HepG2 (cell line): ENCODE results near the gene CDRT15. TPM values are rescaled to one million over a fixed set of nuclear protein-coding genes. Genes with fewer than 3 reads are reported as not detected.

Experiments
- ATAC-seq: fragments of 200-7000 bp; cut with Tn5 transposase; 3 replicates; pipeline ENCODE4 v1.9.1; 2020; ENCODE audit warnings: mild to moderate bottlenecking, moderate library complexity
- BruUV-seq: library from RNA; stranded (reverse); fragments of 400-500 nt; replicated peaks from 2 replicates; lab custom pipeline; 2021; lab: Mats Ljungman, UMichigan
- CTCF ChIA-PET: fragments of 300-600 bp; formaldehyde crosslinking; extraction: SDS; loops from one replicate; lab custom pipeline; 2021; ENCODE audit warnings: low total read pairs, inconsistent platforms, low intra/inter-chr PET ratio; lab: Yijun Ruan, JAX
- POLR2A ChIA-PET: fragments of 350-600 bp; sonication (Branson Sonifier 250); formaldehyde crosslinking; loops from one replicate; lab custom pipeline; 2020; ENCODE audit warnings: antibody characterized with exemption, inconsistent platforms; lab: Yijun Ruan, JAX
- DNase-seq: peaks from one replicate; pipeline ENCODE4 v3.0.0-alpha.2; 2015; ENCODE audit warnings: low spot score
- FAIRE-seq: peaks from 3 replicates; lab custom pipeline; 2011; peaks lifted over from hg19 to GRCh38; lab: Jason Lieb, UNC
- H2AFZ ChIP-seq: one replicate; pipeline ENCODE4 v1.6.1; 2011; ENCODE audit warnings: low read length, inconsistent platforms
- H3K27ac ChIP-seq: fragments of 300-600 bp; 3 replicates; pipeline ENCODE4 v1.8.0; 2011; ENCODE audit warnings: mixed run types, mild to moderate bottlenecking, mixed read lengths, low read length, inconsistent platforms; ENCODE audit not compliant: insufficient read depth; ENCODE audit errors: extremely low read length
- H3K27me3 ChIP-seq, 2 experiments: fragments of 200-600 bp in 1 of 2; 2 replicates in 1 of 2; 3 replicates in 1 of 2; pipeline versions ENCODE4 v1.6.0 to v1.8.0; 2011; ENCODE audit warnings: low read length in 2 of 2, mild to moderate bottlenecking in 2 of 2, moderate library complexity in 2 of 2, inconsistent platforms in 1 of 2; ENCODE audit not compliant: insufficient read depth in 2 of 2, control insufficient read depth in 1 of 2
- H3K36me3 ChIP-seq, 2 experiments: fragments of 200-600 bp in 1 of 2; replicated peaks in 1 of 2; 2 replicates in 1 of 2; 3 replicates in 1 of 2; pipeline versions ENCODE4 v1.5.1 to v1.8.0; 2011; ENCODE audit warnings: low read length in 2 of 2, inconsistent platforms in 1 of 2; ENCODE audit not compliant: insufficient read depth in 2 of 2, control insufficient read depth in 1 of 2
- H3K4me1 ChIP-seq: 2 replicates; pipeline ENCODE4 v1.5.1; 2012; ENCODE audit warnings: low read length, inconsistent platforms; ENCODE audit not compliant: insufficient read depth
- H3K4me2 ChIP-seq: 2 replicates; pipeline ENCODE4 v1.6.0; 2011; ENCODE audit warnings: low read depth, low read length, inconsistent platforms
- H3K4me3 ChIP-seq, 3 experiments: fragments of 200-600 bp in 1 of 3; sonication (generic), shearing (Covaris generic) in 1 of 3; replicated peaks in 1 of 3; 2 replicates each; pipeline ENCODE4 v1.5.1; 2011 to 2016; ENCODE audit warnings: low read length in 3 of 3, inconsistent platforms in 2 of 3, low read depth in 2 of 3, mild to moderate bottlenecking in 2 of 3, control low read depth in 1 of 3, mixed read lengths in 1 of 3; ENCODE audit not compliant: insufficient read depth in 1 of 3
- H3K79me2 ChIP-seq: one replicate; pipeline ENCODE4 v1.6.1; 2011; ENCODE audit warnings: low read length, inconsistent platforms; ENCODE audit not compliant: insufficient read depth
- H3K9ac ChIP-seq: 2 replicates; pipeline ENCODE4 v1.6.0; 2011; ENCODE audit warnings: mild to moderate bottlenecking, low read depth, low read length, inconsistent platforms; ENCODE audit not compliant: insufficient read depth
- H3K9me3 ChIP-seq: 2 replicates; pipeline ENCODE4 v1.5.1; 2012; ENCODE audit warnings: mild to moderate bottlenecking, low read length
- H4K20me1 ChIP-seq: 2 replicates; pipeline ENCODE4 v1.6.0; 2011; ENCODE audit warnings: inconsistent platforms, mild to moderate bottlenecking, low read length, moderate library complexity; ENCODE audit not compliant: insufficient read depth
- DR1 ChIP-seq: sonication (generic); formaldehyde crosslinking; IDR thresholded peaks from 2 replicates; pipeline ENCODE4 v1.8.0; 2021; ENCODE audit warnings: mild to moderate bottlenecking, missing genetic modification reagents, inconsistent platforms
- FOSL2 ChIP-seq: sonication (generic); formaldehyde crosslinking; IDR thresholded peaks from 2 replicates; pipeline ENCODE4 v1.4.0; 2020; ENCODE audit warnings: missing genetic modification reagents
- FOXA3 ChIP-seq: IDR thresholded peaks from 2 replicates; pipeline ENCODE4 v1.6.1; 2016; ENCODE audit warnings: missing genetic modification reagents, missing compliant biosample characterization
- FOXP4 ChIP-seq: sonication (generic); formaldehyde crosslinking; IDR thresholded peaks from 2 replicates; pipeline ENCODE4 v1.4.0; 2020; ENCODE audit warnings: missing genetic modification reagents
- JUND ChIP-seq: sonication (generic); formaldehyde crosslinking; IDR thresholded peaks from 2 replicates; pipeline ENCODE4 v1.8.0; 2022; ENCODE audit warnings: mild to moderate bottlenecking, missing genetic modification reagents
- KLF16 ChIP-seq, 2 experiments: sonication (generic) in 1 of 2; formaldehyde crosslinking in 1 of 2; IDR thresholded peaks; 2 replicates each; pipeline versions ENCODE4 v1.6.1 to v1.8.0; 2016 to 2023; ENCODE audit warnings: missing genetic modification reagents in 2 of 2, missing compliant biosample characterization in 1 of 2
- MED1 ChIP-seq: sonication (generic); formaldehyde crosslinking; IDR thresholded peaks from 2 replicates; pipeline ENCODE4 v1.4.0; 2020; ENCODE audit warnings: missing genetic modification reagents
- NFE2L2 ChIP-seq: fragments of 150-350 bp; IDR thresholded peaks from 2 replicates; pipeline ENCODE4 v1.6.1; 2014; ENCODE audit warnings: low read length
- NFRKB ChIP-seq: fragments of 450-650 bp; IDR thresholded peaks from 2 replicates; pipeline ENCODE4 v1.6.1; 2017
- REL ChIP-seq: sonication (generic); formaldehyde crosslinking; conservative IDR thresholded peaks from 2 replicates; pipeline ENCODE4 v1.8.0; 2022; ENCODE audit warnings: mild to moderate bottlenecking, missing genetic modification reagents, moderate library complexity
- SALL2 ChIP-seq: sonication (generic); formaldehyde crosslinking; IDR thresholded peaks from 2 replicates; pipeline ENCODE4 v1.8.1; 2023; ENCODE audit warnings: mild to moderate bottlenecking, missing genetic modification reagents, inconsistent platforms
- SMAD3 ChIP-seq: sonication (generic); formaldehyde crosslinking; IDR thresholded peaks from 2 replicates; pipeline ENCODE4 v1.4.0; 2020; ENCODE audit warnings: missing genetic modification reagents
- SNAI1 ChIP-seq: sonication (generic); formaldehyde crosslinking; IDR thresholded peaks from 2 replicates; pipeline ENCODE4 v1.5.0; 2020; ENCODE audit warnings: mild to moderate bottlenecking, missing genetic modification reagents, borderline replicate concordance
- SOX13 ChIP-seq, 3 experiments: fragments of 450-650 bp in 1 of 3; sonication (generic) in 1 of 3; formaldehyde crosslinking in 1 of 3; IDR thresholded peaks in 2 of 3; conservative IDR thresholded peaks in 1 of 3; 2 replicates each; pipeline versions ENCODE4 v1.5.0 to v1.6.1; 2016 to 2020; ENCODE audit warnings: antibody characterized with exemption in 1 of 3, mild to moderate bottlenecking in 1 of 3, missing compliant biosample characterization in 1 of 3, missing genetic modification reagents in 1 of 3, moderate library complexity in 1 of 3
- TOE1 ChIP-seq: sonication (generic); formaldehyde crosslinking; IDR thresholded peaks from 2 replicates; pipeline ENCODE4 v1.4.0; 2020; ENCODE audit warnings: mild to moderate bottlenecking, missing genetic modification reagents
- ZBTB25 ChIP-seq: IDR thresholded peaks from 2 replicates; pipeline ENCODE4 v1.6.1; 2018; ENCODE audit warnings: missing genetic modification reagents
- ZHX1 ChIP-seq: sonication (generic); formaldehyde crosslinking; IDR thresholded peaks from 2 replicates; pipeline ENCODE4 v1.8.1; 2022; ENCODE audit warnings: low read depth, mild to moderate bottlenecking, missing genetic modification reagents
- ZNF878 ChIP-seq: sonication (generic); formaldehyde crosslinking; IDR thresholded peaks from 2 replicates; pipeline ENCODE4 v1.8.1; 2023; ENCODE audit warnings: mild to moderate bottlenecking, missing genetic modification reagents, moderate library complexity
- WGBS: methylation state at CpG from one replicate; pipeline ENCODE4 v1.1.6; 2017; ENCODE audit warnings: low lambda C conversion rate; 5-methylcytosine and 5-hydroxymethylcytosine counted together
- in situ Hi-C: cut with HindIII; loops from 2 replicates; pipeline ENCODE4 v1.10.0; 2017; ENCODE audit warnings: low pct_unique_long_range_greater_than_20kb; ENCODE audit not compliant: extremely low pct_ligation_motif_present
- intact Hi-C: fragments of 100-400 bp; cut with micrococcal nuclease; formaldehyde crosslinking; loops from one replicate; pipeline ENCODE4 v1.10.0; 2022; ENCODE audit not compliant: unreplicated experiment
- polyA plus RNA-seq, 8 experiments: library from polyadenylated mRNA; depleted of rRNA in 3 of 8; stranded (reverse) in 7 of 8; unstranded in 1 of 8; fragments of >200 nt; fragmentation: Illumina TruSeq in 4 of 8; extraction: Trizol in 4 of 8; gene quantifications; 2 replicates each; pipeline versions ENCODE4 v1.2.1 to v1.2.3, GENCODE V29; 2011 to 2016; ENCODE audit warnings: low read depth in 4 of 8, missing spikeins in 1 of 8, mixed read lengths in 1 of 8; ENCODE audit not compliant: insufficient read depth in 1 of 8
- total RNA-seq, 5 experiments: library from RNA; depleted of rRNA; stranded (reverse); fragments of >200 nt; fragmentation: Illumina TruSeq; extraction: Trizol; gene quantifications; 2 replicates each; pipeline ENCODE4 v1.2.3, GENCODE V29; 2016; ENCODE audit warnings: low read depth in 1 of 5

CDRT15 gene
- total and polyA plus RNA-seq, 2 of the 13 experiments (the other 11 are each of a cell fraction or from before 2014, with no cell fraction given) = not detected

GRCh38 chr17:14209215-14209614 is 27.4 kb downstream of the CDRT15 start:
- no TSS peak for BruUV-seq
- Histone ChIP-seq H3K9me3 (peaks cover 3% of the 10 kb centered on the region; the same call in 1 of the 2 replicates), H3K4me2 (peak overlapping the region; percentile 49; the same call in 1 of the 2 replicates), H3K4me1 (peaks cover 26% of the 10 kb centered on the region), H3K36me3 (peaks cover 3 to 7% of the 10 kb centered on the region in 2 experiments; a peak in 2 of 5 replicates), H2AFZ (no peak overlapping the region), H3K27me3 (no peaks in the 10 kb centered on the region), H4K20me1 (no peaks in the 10 kb centered on the region), H3K79me2 (no peaks in the 10 kb centered on the region), H3K27ac (peak overlapping the region; percentile 60), H3K4me3 (no peak overlapping the region), H3K9ac (peak overlapping the region; percentile 21; the same call in 1 of the 2 replicates)
- ChIA-PET CTCF (no interaction called here), POLR2A (interaction anchor here (0.9 to 1.4 kb wide), 4 partner anchors 9 to 140 kb away, joined by 3 to 6 read pairs (median 4); partner anchors contain the start of genes COX10 and HS3ST3B1)
- WGBS = 16% methylated on average over 3 of the region's 3 CpGs
- peak; percentile 81 for ATAC-seq
- DNase-seq = peak; percentile 93
- peak; percentile 81 for FAIRE-seq
- in situ Hi-C loops = no loop called here
- intact Hi-C loops = loop anchor here (5.0 to 10.0 kb wide), 2 partner anchors 66 to 88 kb away; no protein-coding TSS in a partner anchor
- 0 out of 2 replicates have a peak, but pooled peaks have one; percentile 61 for TF ChIP-seq ZHX1 (CRISPR knock-in tag)
- TF ChIP-seq REL (CRISPR knock-in tag) = no peak
- peak; percentile 19; the same call in 1 of the 2 replicates for TF ChIP-seq NFE2L2
- TF ChIP-seq SMAD3 (CRISPR knock-in tag) = 0 out of 2 replicates have a peak, but pooled peaks have one; percentile 21
- TF ChIP-seq JUND (CRISPR knock-in tag) = no peak
- TF ChIP-seq SALL2 (CRISPR knock-in tag) = peak; percentile 42; the same call in 1 of the 2 replicates
- TF ChIP-seq NFRKB = no peak
- 0 out of 2 replicates have a peak, but pooled peaks have one; percentile 33 for TF ChIP-seq MED1 (CRISPR knock-in tag)
- TF ChIP-seq ZNF878 = no peak
- TF ChIP-seq ZBTB25 (CRISPR knock-in tag) = peak; percentile 52; the same call in 1 of the 2 replicates
- TF ChIP-seq FOXA3 (CRISPR knock-in tag) = peak; percentile 44; the same call in 1 of the 2 replicates
- peak; percentile 61 for TF ChIP-seq FOXP4
- peak; percentile 98 for TF ChIP-seq FOSL2
- TF ChIP-seq SOX13 (IDR thresholded peaks at IDR 0.05) = no peak
- peak in 1 of 2 experiments; percentile 52; a peak in 1 of 4 replicates for TF ChIP-seq SOX13 (CRISPR knock-in tag; conservative IDR thresholded peaks at IDR 0.05 in 1 of 2, IDR thresholded peaks at IDR 0.05 in 1 of 2)
- TF ChIP-seq SNAI1 (CRISPR knock-in tag) = no peak
- TF ChIP-seq TOE1 (CRISPR knock-in tag) = no peak
- peak in 1 of 2 experiments; percentile 31; a peak in 1 of 4 replicates for TF ChIP-seq KLF16 (CRISPR knock-in tag; IDR thresholded peaks at IDR 0.05)
- TF ChIP-seq DR1 = no peak
